Amygdala (tissue), 56 donors: ENCODE results near the gene PLCL2.
"Not testable (repeated sequence)": the region's sequence is repeated elsewhere in the genome, so short reads cannot be mapped to it uniquely, and the experiment has no call there.

Experiments used
- DNase-seq, 56 donors: peaks; one replicate each; lab custom pipeline; 2025; lab: John Stamatoyannopoulos, UW

Gene PLCL2

GRCh38 chr3:16944356-16944755 is 59.6 kb downstream of the PLCL2 start:
- DNase-seq = no peak

GRCh38 chr3:16945330-16945729 is 60.6 kb downstream of the PLCL2 start:
- no peak for DNase-seq

GRCh38 chr3:16950282-16950681 is 65.5 kb downstream of the PLCL2 start:
- no peak for DNase-seq

- DNase-seq = no peak
Observed at GRCh38 chr3:16950845-16951244, 66.1 kb downstream of the PLCL2 start.

GRCh38 chr3:16957852-16958251 is 73.1 kb downstream of the PLCL2 start:
- DNase-seq = not testable (repeated sequence)

- DNase-seq = no peak
Observed at GRCh38 chr3:16960125-16960524, 75.4 kb downstream of the PLCL2 start.

GRCh38 chr3:16961621-16962205 is 77.0 kb downstream of the PLCL2 start:
- DNase-seq = no peak

GRCh38 chr3:16975083-16975482 is 90.3 kb downstream of the PLCL2 start:
- DNase-seq = no peak

GRCh38 chr3:16978234-16978920 is 93.6 kb downstream of the PLCL2 start:
- no peak for DNase-seq

GRCh38 chr3:16978921-16979271 is 94.1 kb downstream of the PLCL2 start:
- no peak for DNase-seq

GRCh38 chr3:16979769-16980515 is 95.2 kb downstream of the PLCL2 start:
- not testable (repeated sequence) for DNase-seq

GRCh38 chr3:16980526-16980925 is 95.8 kb downstream of the PLCL2 start:
- not testable (repeated sequence) for DNase-seq

GRCh38 chr3:16982460-16982859 is 97.7 kb downstream of the PLCL2 start:
- no peak for DNase-seq

GRCh38 chr3:16985608-16986007 is 100.9 kb downstream of the PLCL2 start:
- no peak for DNase-seq

- no peak for DNase-seq
Observed at GRCh38 chr3:16987141-16987540, 102.4 kb downstream of the PLCL2 start.

GRCh38 chr3:16990163-16990562 is 105.4 kb downstream of the PLCL2 start:
- no peak for DNase-seq

GRCh38 chr3:16992198-16992597 is 107.4 kb downstream of the PLCL2 start:
- DNase-seq = no peak

- DNase-seq = no peak
Observed at GRCh38 chr3:16993227-16993626, 108.5 kb downstream of the PLCL2 start.

- no peak for DNase-seq
Observed at GRCh38 chr3:16994854-16995525, 110.2 kb downstream of the PLCL2 start.

- DNase-seq = no peak
Observed at GRCh38 chr3:16995601-16996000, 110.8 kb downstream of the PLCL2 start.

GRCh38 chr3:16998236-16998923 is 113.6 kb downstream of the PLCL2 start:
- DNase-seq = no peak
